Astrocyte (in vitro differentiated cells and primary cell): ENCODE data around the gene IGSF6. TPM values are rescaled to one million over a fixed set of nuclear protein-coding genes. Genes with fewer than 3 reads are reported as not detected.

Source experiments
- DNase-seq: peaks from one replicate; pipeline ENCODE4 v3.0.0-alpha.2; 2010; ENCODE audit warnings: low read depth
- FAIRE-seq: peaks from 2 replicates; lab custom pipeline; 2011; peaks lifted over from hg19 to GRCh38; lab: Jason Lieb, UNC
- H2AFZ ChIP-seq: 2 replicates; pipeline ENCODE4 v1.6.0; 2012; ENCODE audit warnings: low read depth, low read length, inconsistent platforms
- H3K27ac ChIP-seq: 2 replicates; pipeline ENCODE4 v1.5.1; 2011; ENCODE audit warnings: low read depth, low read length, inconsistent platforms
- H3K27me3 ChIP-seq: 2 replicates; pipeline ENCODE4 v1.6.0; 2011; ENCODE audit warnings: low read length, inconsistent platforms; ENCODE audit not compliant: insufficient read depth
- H3K36me3 ChIP-seq: 2 replicates; pipeline ENCODE4 v1.5.1; 2011; ENCODE audit warnings: low read length, inconsistent platforms; ENCODE audit not compliant: insufficient read depth
- H3K4me1 ChIP-seq: 2 replicates; pipeline ENCODE4 v1.5.1; 2011; ENCODE audit warnings: low read length, inconsistent platforms; ENCODE audit not compliant: insufficient read depth
- H3K4me2 ChIP-seq: 2 replicates; pipeline ENCODE4 v1.6.0; 2012; ENCODE audit warnings: low read length, inconsistent platforms
- H3K4me3 ChIP-seq: 2 replicates; pipeline ENCODE4 v1.5.1; 2011; ENCODE audit warnings: low read depth, mild to moderate bottlenecking, low read length, inconsistent platforms; ENCODE audit not compliant: insufficient read depth
- H3K79me2 ChIP-seq: 2 replicates; pipeline ENCODE4 v1.6.0; 2012; ENCODE audit warnings: mild to moderate bottlenecking, low read length, inconsistent platforms; ENCODE audit not compliant: insufficient read depth
- H3K9ac ChIP-seq: 2 replicates; pipeline ENCODE4 v1.6.0; 2012; ENCODE audit warnings: mild to moderate bottlenecking, low read length, inconsistent platforms
- H3K9me3 ChIP-seq: 2 replicates; pipeline ENCODE4 v1.5.1; 2012; ENCODE audit warnings: low read depth, mild to moderate bottlenecking, low read length, inconsistent platforms; ENCODE audit not compliant: insufficient read depth
- H4K20me1 ChIP-seq: 2 replicates; pipeline ENCODE4 v1.6.0; 2012; ENCODE audit warnings: low read length, inconsistent platforms; ENCODE audit not compliant: insufficient read depth
- H3K27ac Mint-ChIP-seq: one replicate; pipeline ENCODE4 v1.8.0; 2021; ENCODE audit warnings: mild to moderate bottlenecking, mixed read lengths; ENCODE audit not compliant: unreplicated experiment
- H3K27me3 Mint-ChIP-seq: one replicate; pipeline ENCODE4 v1.8.0; 2021; ENCODE audit warnings: low read depth, mixed read lengths; ENCODE audit not compliant: unreplicated experiment
- H3K36me3 Mint-ChIP-seq: one replicate; pipeline ENCODE4 v1.8.0; 2021; ENCODE audit warnings: low read depth, mixed read lengths; ENCODE audit not compliant: unreplicated experiment
- H3K4me1 Mint-ChIP-seq: one replicate; pipeline ENCODE4 v1.8.0; 2021; ENCODE audit warnings: low read depth, mixed read lengths; ENCODE audit not compliant: unreplicated experiment
- H3K4me3 Mint-ChIP-seq: one replicate; pipeline ENCODE4 v1.8.0; 2021; ENCODE audit warnings: mild to moderate bottlenecking, moderate library complexity, mixed read lengths; ENCODE audit not compliant: unreplicated experiment
- H3K9me3 Mint-ChIP-seq: one replicate; pipeline ENCODE4 v1.8.0; 2021; ENCODE audit warnings: mild to moderate bottlenecking, mixed read lengths; ENCODE audit not compliant: unreplicated experiment
- EZH2 ChIP-seq: IDR thresholded peaks from 2 replicates; pipeline ENCODE4 v1.6.1; 2012; ENCODE audit warnings: mild to moderate bottlenecking, low read length, inconsistent platforms; ENCODE audit not compliant: insufficient read depth
- total RNA-seq: library from RNA; stranded (reverse); gene quantifications from 2 replicates; pipeline ENCODE4 v1.2.1, GENCODE V29; 2021
- TF ChIP-seq, protein P1 (sequence below): IDR thresholded peaks from 2 replicates; pipeline ENCODE4 v1.5.1; 2011; ENCODE audit warnings: low read depth, mild to moderate bottlenecking, inconsistent platforms, low read length, moderate library complexity; ENCODE audit not compliant: insufficient read depth

The IGSF6 gene
- total RNA-seq, 1 donor from 2014 or later = not detected

DNA sequence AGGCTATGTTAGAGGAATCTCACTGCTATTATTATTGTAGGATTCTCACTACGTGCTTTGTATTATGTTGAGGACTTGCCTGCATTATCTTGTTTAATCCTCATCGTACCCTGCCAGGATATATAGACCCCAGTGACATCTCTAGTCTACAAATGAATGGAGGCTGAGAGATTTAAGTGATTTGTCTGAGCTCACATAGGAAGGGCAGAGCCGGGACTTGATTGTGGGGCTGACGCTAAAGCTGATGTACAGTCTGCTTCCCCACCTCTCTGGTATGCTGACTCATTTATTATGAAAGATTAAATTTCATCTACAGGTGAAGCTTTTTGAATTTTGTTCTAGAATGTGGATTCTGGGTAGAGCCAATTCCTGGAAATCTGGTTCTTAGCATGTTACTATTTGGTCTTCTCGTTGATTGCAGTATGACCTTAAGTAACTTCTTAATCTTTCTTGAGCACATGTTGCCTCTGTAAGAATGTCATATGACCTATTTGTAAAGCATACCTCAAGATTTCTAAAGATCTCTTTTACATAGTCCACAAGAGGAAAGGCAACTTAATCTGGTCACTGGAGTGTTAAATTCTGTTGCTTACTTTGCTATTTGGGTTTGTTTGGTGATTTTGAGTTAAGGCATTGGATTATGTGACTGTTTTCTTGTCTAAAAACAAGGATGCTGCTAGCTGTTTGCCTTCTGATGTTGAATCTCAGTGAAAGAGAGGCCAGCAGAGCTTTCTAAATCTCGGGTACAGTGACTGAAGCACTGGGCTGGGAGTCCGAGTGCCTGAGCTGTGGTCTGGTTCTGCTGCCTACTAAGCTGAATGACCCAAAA, 40.6 kb downstream of the IGSF6 start:
- Histone ChIP-seq H4K20me1 (peaks cover 87% of the 10 kb centered on the region), H3K4me2 (no peak overlapping the region), H2AFZ (no peak overlapping the region), H3K27ac (no peak overlapping the region), H3K4me1 (no peaks in the 10 kb centered on the region), H3K4me3 (no peak overlapping the region), H3K79me2 (peaks cover 100% of the 10 kb centered on the region), H3K9me3 (no peaks in the 10 kb centered on the region), H3K27me3 (no peaks in the 10 kb centered on the region), H3K36me3 (peaks cover 3% of the 10 kb centered on the region), H3K9ac (no peak overlapping the region)
- Mint-ChIP-seq H3K27ac (no peak overlapping the region), H3K27me3 (no peaks in the 10 kb centered on the region), H3K36me3 (no peaks in the 10 kb centered on the region), H3K9me3 (no peaks in the 10 kb centered on the region), H3K4me1 (peaks cover 27% of the 10 kb centered on the region), H3K4me3 (no peak overlapping the region)
- FAIRE-seq = no peak
- TF ChIP-seq EZH2 = no peak
- TF ChIP-seq, protein P1, sequence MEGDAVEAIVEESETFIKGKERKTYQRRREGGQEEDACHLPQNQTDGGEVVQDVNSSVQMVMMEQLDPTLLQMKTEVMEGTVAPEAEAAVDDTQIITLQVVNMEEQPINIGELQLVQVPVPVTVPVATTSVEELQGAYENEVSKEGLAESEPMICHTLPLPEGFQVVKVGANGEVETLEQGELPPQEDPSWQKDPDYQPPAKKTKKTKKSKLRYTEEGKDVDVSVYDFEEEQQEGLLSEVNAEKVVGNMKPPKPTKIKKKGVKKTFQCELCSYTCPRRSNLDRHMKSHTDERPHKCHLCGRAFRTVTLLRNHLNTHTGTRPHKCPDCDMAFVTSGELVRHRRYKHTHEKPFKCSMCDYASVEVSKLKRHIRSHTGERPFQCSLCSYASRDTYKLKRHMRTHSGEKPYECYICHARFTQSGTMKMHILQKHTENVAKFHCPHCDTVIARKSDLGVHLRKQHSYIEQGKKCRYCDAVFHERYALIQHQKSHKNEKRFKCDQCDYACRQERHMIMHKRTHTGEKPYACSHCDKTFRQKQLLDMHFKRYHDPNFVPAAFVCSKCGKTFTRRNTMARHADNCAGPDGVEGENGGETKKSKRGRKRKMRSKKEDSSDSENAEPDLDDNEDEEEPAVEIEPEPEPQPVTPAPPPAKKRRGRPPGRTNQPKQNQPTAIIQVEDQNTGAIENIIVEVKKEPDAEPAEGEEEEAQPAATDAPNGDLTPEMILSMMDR = no peak
- peak; percentile 18 for DNase-seq

GRCh38 chr16:21611198-21611555, 41.2 kb downstream of the IGSF6 start:
- H3K4me3 Mint-ChIP-seq = no peak overlapping the region
- peaks cover 91% of the 10 kb centered on the region for H4K20me1 ChIP-seq

More at GRCh38 chr16:21611198-21611555, 41.2 kb downstream of the IGSF6 start:
- Histone ChIP-seq H3K4me1 (no peaks in the 10 kb centered on the region), H3K9ac (no peak overlapping the region), H3K79me2 (peaks cover 100% of the 10 kb centered on the region), H3K27me3 (no peaks in the 10 kb centered on the region), H3K4me3 (no peak overlapping the region), H2AFZ (no peak overlapping the region), H3K36me3 (peaks cover 3% of the 10 kb centered on the region), H3K9me3 (no peaks in the 10 kb centered on the region), H3K27ac (no peak overlapping the region), H3K4me2 (no peak overlapping the region)
- no peak overlapping the region for H3K27ac Mint-ChIP-seq
- no peak for TF ChIP-seq EZH2
- TF ChIP-seq, protein P1 = no peak
- H3K9me3 Mint-ChIP-seq = no peaks in the 10 kb centered on the region
- FAIRE-seq = no peak
- H3K36me3 Mint-ChIP-seq = no peaks in the 10 kb centered on the region
- DNase-seq = no peak
- H3K4me1 Mint-ChIP-seq = peaks cover 27% of the 10 kb centered on the region
- H3K27me3 Mint-ChIP-seq = no peaks in the 10 kb centered on the region
